ENCODE data around the gene ANKRD27.
"Not testable (repeated sequence)": the region's sequence is repeated elsewhere in the genome, so short reads cannot be mapped to it uniquely, and the experiment has no call there.

Gene ANKRD27

GRCh38 chr19:32652331-32652730 is 22.6 kb downstream of the ANKRD27 start:
- DNase-seq, result not testable (repeated sequence)

- DNase-seq, result no peak
These were observed 23.2 kb downstream of the ANKRD27 start for GRCh38 chr19:32651729-32652140.

- DNase-seq, result no peak
These were observed 24.3 kb downstream of the ANKRD27 start for GRCh38 chr19:32650671-32651070.

DNA sequence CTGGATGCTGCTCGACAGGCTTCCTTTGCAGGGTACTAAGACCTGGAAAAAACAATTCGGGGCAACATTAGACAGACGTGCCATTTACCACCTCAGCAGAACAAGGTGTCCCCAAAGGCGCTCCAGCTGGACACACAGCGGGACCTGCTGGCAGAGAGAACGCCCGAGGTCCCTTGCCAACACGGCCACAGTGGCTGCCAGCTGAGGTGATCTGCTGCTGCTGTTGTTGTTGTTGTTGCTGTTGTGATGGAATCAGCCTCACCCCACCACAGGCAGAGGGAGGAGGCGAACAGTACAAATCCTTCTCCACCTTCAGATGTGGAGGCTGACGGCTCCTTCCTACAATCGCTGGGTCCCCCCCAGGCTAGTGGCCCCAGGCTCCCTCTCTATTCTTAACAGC is 25.2 kb downstream of the ANKRD27 start:
- DNase-seq, result no peak

DNA sequence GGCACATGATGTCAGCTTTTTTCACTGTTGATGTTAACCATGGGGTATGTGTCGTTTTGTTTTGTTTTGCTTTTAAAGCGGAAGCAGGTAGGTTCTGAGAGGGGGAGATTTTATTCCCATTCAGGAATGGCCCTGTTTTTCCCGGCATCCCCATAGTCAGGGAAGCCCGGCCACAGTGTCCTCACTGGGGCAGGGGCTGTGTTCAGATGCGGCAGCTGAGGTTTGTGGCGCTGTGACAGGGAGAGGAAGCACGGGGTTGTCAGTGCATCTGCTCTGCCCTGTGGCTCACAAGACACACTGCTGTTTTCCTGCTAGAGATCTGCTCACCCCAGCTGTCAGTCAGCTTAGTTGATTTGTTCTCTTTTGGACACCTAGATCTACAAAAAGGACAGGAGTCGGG is 27.6 kb downstream of the ANKRD27 start:
- no peak for DNase-seq

DNA sequence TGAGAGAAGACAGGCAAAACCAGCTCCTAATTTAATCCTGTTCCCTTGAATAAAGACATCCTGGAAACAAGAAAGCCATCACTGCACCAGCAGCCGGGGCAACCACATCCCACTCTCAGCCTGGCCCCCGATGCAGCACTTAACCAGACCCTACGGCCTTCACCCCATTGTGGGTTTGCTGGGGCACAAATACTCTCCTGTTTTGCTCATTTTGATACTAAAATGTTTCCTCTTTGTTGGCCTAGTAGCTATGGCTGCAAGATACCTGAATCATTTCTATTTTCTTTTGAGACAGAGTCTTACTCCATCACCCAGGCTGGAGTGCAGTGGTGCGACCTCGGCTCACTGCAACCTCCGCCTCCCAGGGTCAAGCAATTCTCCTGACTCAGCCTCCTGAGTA is 28.4 kb downstream of the ANKRD27 start:
- no peak for DNase-seq

GRCh38 chr19:32642771-32643170 is 32.2 kb downstream of the ANKRD27 start:
- no peak for DNase-seq

DNA sequence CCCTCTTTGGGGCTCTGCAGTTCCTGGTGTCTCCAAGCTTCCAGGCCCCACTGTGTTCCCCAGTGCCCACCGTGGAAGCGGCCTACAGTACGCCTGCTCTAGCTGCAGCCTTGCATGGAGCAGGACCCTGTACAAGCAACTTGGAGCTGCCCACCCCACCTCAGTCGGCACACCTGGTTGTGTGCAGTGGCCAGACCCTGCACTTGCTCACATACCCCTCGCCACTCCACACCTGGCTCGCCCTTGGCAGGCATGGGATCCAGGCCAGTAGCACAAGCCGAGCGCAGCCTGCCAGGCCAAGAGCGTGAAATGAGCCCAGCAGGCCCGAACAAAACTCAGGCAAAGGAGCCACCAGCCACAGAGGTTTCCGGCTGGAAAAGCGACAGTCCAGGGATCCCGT is 36.4 kb downstream of the ANKRD27 start:
- no peak for DNase-seq

GRCh38 chr19:32637480-32637879 is 37.5 kb downstream of the ANKRD27 start:
- no peak for DNase-seq

- no peak for DNase-seq
These were observed 43.6 kb downstream of the ANKRD27 start for GRCh38 chr19:32631381-32631780.

GRCh38 chr19:32630338-32630737 is 44.6 kb downstream of the ANKRD27 start:
- peak; percentile 62 for DNase-seq

- DNase-seq, result peak; percentile 58
These were observed 47.2 kb downstream of the ANKRD27 start for GRCh38 chr19:32627714-32628270.

GRCh38 chr19:32626969-32627368 is 48.0 kb downstream of the ANKRD27 start:
- DNase-seq, result no peak

- no peak for DNase-seq
These were observed 50.6 kb downstream of the ANKRD27 start for GRCh38 chr19:32624410-32624809.

DNA sequence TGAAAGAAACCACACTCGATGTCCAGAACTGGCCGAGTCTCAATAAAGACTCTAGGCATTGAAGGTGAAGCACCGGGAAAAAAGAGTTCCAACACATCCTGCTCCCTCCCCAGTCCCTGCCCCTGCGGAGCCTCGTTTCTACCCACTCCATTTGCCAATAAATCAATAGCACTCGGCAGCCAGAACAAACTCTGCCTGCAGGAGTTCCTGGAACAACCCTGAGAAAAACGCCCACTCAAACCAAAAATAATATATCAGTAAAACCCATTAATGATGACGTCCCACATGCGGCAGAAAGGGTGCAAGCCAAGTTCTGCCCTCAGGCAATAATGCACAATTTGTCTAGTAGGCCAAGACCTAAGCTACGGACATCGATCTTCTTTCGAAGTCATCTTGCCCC is 53.0 kb downstream of the ANKRD27 start:
- DNase-seq, result no peak

DNA sequence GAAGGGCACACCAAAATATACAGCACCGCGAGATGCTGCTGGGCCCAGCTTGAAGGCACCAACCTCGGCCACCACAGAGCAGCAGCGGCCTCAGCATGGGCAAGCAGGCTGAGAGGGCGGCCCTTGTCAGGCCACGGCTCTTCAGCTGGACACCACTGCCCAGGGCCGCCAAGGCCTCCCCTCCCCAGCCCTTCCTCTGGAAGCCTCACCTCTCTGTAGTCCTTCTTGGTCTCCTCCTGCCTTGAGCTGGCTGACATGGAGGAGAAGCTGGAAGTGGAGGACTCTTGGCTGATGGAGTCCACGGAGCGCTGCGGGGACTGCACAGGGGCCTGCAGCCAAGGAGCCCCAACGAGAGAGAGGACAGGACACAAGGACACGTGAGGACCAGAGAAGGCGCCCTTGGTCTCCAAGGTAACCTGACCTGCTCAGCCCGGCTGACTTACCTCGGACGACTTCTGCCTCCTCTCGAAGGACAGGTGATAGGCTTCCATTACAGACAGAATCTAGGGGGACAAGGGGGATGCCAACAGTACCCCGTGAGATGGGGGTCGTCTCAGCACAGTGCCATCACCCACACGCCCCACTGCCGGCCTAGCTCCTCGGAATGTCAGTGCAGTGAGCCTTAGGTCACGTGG is 55.8 kb downstream of the ANKRD27 start:
- DNase-seq, result no peak

- DNase-seq, result no peak
These were observed 59.4 kb downstream of the ANKRD27 start for GRCh38 chr19:32615569-32615968.

DNA sequence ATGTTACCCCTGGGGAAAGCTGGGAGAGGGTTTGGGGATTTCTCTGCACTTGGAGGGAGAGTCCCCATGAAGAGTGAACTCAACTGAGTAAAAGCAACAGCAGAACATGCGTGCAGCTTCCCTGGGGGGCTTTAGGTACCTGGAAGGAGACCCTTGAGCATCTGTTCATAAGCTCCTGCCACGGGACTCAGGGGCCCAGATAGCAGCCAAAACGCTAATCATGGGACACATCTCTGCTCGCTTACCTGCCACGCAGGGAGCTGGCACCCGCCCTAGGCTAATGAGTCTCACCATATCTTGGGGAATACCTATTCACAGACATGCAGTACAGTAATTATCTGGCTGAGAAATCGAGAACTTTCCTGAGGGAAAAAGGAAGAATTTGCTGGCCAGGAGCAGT is 60.1 kb downstream of the ANKRD27 start:
- DNase-seq, result no peak

DNA sequence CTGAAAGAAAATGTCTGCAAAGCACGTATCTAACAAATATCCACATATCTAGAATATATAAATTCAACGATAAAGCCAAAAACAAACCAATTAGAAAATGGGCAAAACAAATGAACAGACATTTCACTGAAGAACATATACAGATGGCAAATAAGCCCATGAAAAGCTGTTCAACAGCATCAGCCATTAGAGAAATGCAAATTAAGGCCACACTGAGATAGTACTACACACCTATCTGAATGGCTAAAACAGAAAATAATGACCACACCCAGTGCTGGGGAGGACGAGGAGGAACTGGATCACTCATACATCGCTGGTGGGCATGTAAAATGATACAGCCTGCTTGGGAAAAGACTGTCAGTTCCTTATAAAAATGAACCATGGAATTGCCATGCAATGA is 62.0 kb downstream of the ANKRD27 start:
- no peak for DNase-seq

DNA sequence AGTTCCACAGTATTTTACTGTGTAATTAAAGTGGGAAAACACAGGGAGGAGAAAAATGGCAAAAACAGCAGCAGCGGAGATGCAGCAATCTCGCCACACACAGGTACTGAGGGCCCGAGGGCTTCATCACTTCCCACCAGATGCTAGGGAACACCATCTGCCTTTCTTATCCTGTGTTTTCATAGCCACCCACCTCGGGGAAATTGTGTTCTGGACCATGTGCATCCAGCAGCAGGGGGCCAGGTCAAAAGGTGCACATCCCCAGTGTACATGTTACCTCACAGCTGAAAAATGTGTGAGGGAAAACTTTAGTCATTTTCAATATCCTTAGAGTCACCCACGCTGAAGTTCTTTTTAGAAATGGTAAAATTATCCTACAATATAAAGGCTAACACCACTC is 63.8 kb downstream of the ANKRD27 start:
- no peak for DNase-seq

- no peak for DNase-seq
These were observed 67.5 kb downstream of the ANKRD27 start for GRCh38 chr19:32607479-32607878.

DNA sequence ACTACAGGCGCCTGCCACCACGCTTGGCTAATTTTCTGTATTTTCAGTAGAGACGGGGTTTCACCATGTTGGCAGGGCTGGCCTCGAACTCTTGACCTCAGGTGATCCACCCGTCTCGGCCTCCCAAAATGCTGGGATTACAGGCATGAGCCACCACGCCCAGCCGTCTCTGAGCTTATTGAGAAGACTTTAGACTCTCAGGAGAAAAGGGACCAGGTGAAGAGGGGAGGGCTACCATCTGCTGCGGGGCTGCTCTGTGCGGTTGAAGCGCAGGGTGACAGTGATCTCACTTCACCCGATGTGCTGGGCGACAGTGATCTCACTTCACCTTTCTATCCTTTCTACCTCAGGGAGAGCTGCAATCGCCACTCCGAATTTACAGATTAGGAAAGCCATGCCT is 68.7 kb downstream of the ANKRD27 start:
- DNase-seq, result no peak

GRCh38 chr19:32605544-32605943 is 69.4 kb downstream of the ANKRD27 start:
- no peak for DNase-seq

- DNase-seq, result no peak
These were observed 71.0 kb downstream of the ANKRD27 start for GRCh38 chr19:32603961-32604360.

DNA sequence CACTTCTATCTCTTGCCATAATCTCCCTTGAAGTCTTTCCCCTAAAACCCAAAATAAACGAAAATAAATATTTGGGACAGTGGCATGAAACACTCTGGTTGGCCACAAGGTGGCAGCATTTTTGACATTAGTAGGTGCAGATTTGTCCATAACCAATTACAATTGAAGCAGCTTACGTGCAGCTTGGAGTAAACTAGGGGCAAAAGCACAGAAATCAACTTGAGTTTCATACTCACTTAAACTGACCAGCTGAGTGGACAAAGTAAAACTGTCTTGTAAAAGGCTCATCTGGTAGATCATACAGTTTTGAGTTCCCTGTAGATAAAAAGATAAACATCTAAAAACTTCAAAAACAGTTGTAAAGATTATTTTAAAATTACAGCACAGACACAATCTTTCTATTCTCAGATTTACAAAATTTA is 75.2 kb downstream of the ANKRD27 start:
- DNase-seq, result peak; percentile 81

Measured in hematopoietic multipotent progenitor cell treated with erythropoietin and hydrocortisone succinate and interleukin-3 and kit ligand, for 8 days (in vitro differentiated cells).